COLO829 (cell line): ENCODE data around the gene EML2.
"Not testable (repeated sequence)": the region's sequence is repeated elsewhere in the genome, so short reads cannot be mapped to it uniquely, and the experiment has no call there.

Experiments
- DNase-seq: peaks from one replicate; pipeline ENCODE4 v3.0.0; 2012; ENCODE audit warnings: low spot score

The EML2 gene

GRCh38 chr19:45615056-45615455 lies 24.1 kb downstream of the EML2 start:
- not testable (repeated sequence) for DNase-seq

- peak; percentile 95 for DNase-seq
Observed at GRCh38 chr19:45613926-45614725, 25.1 kb downstream of the EML2 start.

- no peak for DNase-seq
Observed at GRCh38 chr19:45608948-45609347, 30.2 kb downstream of the EML2 start.

- peak; percentile 69 for DNase-seq
Observed at GRCh38 chr19:45607071-45608029, 31.8 kb downstream of the EML2 start.

GRCh38 chr19:45601524-45602374 lies 37.4 kb downstream of the EML2 start, which contains the start of gene GPR4:
Gene GPR4 (minus strand): TSS chr19:45602212. CDS start chr19:45591866, 10,346 bp downstream.
- no peak for DNase-seq

GRCh38 chr19:45601115-45601514 lies 38.1 kb downstream of the EML2 start:
- no peak for DNase-seq

GRCh38 chr19:45600340-45600885 lies 38.8 kb downstream of the EML2 start:
- DNase-seq: no peak

- DNase-seq: no peak
Observed at GRCh38 chr19:45599286-45599685, 39.9 kb downstream of the EML2 start.

GRCh38 chr19:45598267-45599001 lies 40.8 kb downstream of the EML2 start:
- DNase-seq: no peak

GRCh38 chr19:45597425-45598111 lies 41.6 kb downstream of the EML2 start:
- DNase-seq: no peak

GRCh38 chr19:45595814-45596213 lies 43.4 kb downstream of the EML2 start:
- DNase-seq: no peak

GRCh38 chr19:45593520-45593919 lies 45.7 kb downstream of the EML2 start:
- no peak for DNase-seq

GRCh38 chr19:45592366-45592765 lies 46.8 kb downstream of the EML2 start:
- DNase-seq: no peak

- DNase-seq: no peak
Observed at GRCh38 chr19:45591638-45592005, 47.6 kb downstream of the EML2 start.

GRCh38 chr19:45591004-45591637 lies 48.1 kb downstream of the EML2 start:
- no peak for DNase-seq

GRCh38 chr19:45590300-45591003 lies 48.7 kb downstream of the EML2 start:
- no peak for DNase-seq

- no peak for DNase-seq
Observed at GRCh38 chr19:45589768-45590167, 49.4 kb downstream of the EML2 start.

- no peak for DNase-seq
Observed at GRCh38 chr19:45587873-45588272, 51.3 kb downstream of the EML2 start.

GRCh38 chr19:45585158-45585577 lies 54.0 kb downstream of the EML2 start:
- no peak for DNase-seq
